GM19193 (cell line): ENCODE measurements around the gene MCHR1.

Experiments used
- POLR2A ChIP-seq: IDR thresholded peaks from 4 replicates; pipeline ENCODE4 v1.6.1; 2011; ENCODE audit not compliant: insufficient read depth, insufficient read length; ENCODE audit errors: extremely low read depth

The MCHR1 gene

GRCh38 chr22:40679249-40679963 lies at the start of gene MCHR1:
MCHR1 (plus strand) TSS chr22:40679484; CDS start chr22:40679653, 169 bp downstream.
- no peak for TF ChIP-seq POLR2A

- no peak for TF ChIP-seq POLR2A
These were observed 47.4 kb upstream of the MCHR1 start for GRCh38 chr22:40631925-40632324.

- TF ChIP-seq POLR2A, result no peak
These were observed 46.2 kb upstream of the MCHR1 start for GRCh38 chr22:40633036-40633435.

GRCh38 chr22:40634119-40634903 lies 45.0 kb upstream of the MCHR1 start:
- TF ChIP-seq POLR2A, result no peak

- TF ChIP-seq POLR2A, result no peak
These were observed 44.0 kb upstream of the MCHR1 start for GRCh38 chr22:40635043-40635939.

- TF ChIP-seq POLR2A, result no peak
These were observed 43.3 kb upstream of the MCHR1 start for GRCh38 chr22:40635940-40636379.

GRCh38 chr22:40636380-40637182 lies 42.7 kb upstream of the MCHR1 start, which contains the start of gene MRTFA:
MRTFA (minus strand) TSS chr22:40636719.
- peak; percentile 83 for TF ChIP-seq POLR2A

- TF ChIP-seq POLR2A, result peak; percentile 4
These were observed 41.8 kb upstream of the MCHR1 start for GRCh38 chr22:40637183-40638150.

GRCh38 chr22:40638261-40638660 lies 41.0 kb upstream of the MCHR1 start:
- TF ChIP-seq POLR2A, result no peak

- TF ChIP-seq POLR2A, result no peak
These were observed 38.0 kb upstream of the MCHR1 start for GRCh38 chr22:40641269-40641668.

GRCh38 chr22:40642316-40642715 lies 37.0 kb upstream of the MCHR1 start:
- no peak for TF ChIP-seq POLR2A

- TF ChIP-seq POLR2A, result no peak
These were observed 33.6 kb upstream of the MCHR1 start for GRCh38 chr22:40645579-40646197.

GRCh38 chr22:40648386-40648785 lies 30.9 kb upstream of the MCHR1 start:
- TF ChIP-seq POLR2A, result no peak
